ENCODE data around the gene COL13A1.

COL13A1 gene

DNA sequence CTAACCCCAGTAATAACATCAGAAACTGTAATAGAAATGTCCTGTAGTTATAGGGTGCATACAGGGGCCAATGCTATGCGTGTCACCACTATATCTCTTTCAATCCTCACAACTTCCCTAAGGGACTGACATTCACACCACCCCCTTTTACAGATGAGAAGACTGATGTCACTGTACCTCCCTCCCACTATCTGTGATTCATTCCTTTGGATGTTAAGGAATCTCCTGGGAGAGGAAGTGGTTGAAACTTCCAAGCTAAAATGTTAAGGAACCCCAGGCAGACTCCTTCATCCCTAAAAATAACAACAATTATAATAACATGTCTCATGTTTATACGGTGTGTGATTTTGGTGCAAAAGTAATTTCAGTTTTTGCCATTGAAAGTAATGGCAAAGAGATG lies 5.4 kb downstream of the COL13A1 start:
- no peak for DNase-seq (ENCODE audit: extremely low read depth, insufficient read length)
- Histone ChIP-seq H3K36me3 (ENCODE audit: control insufficient read depth, insufficient read depth, low read length) (no peaks in the 10 kb centered on the region), H3K27me3 (replicated peaks; ENCODE audit: control insufficient read depth, insufficient read depth, low read length) (peaks cover 7% of the 10 kb centered on the region), H3K4me3 (replicated peaks; ENCODE audit: low read depth, low read length) (no peak overlapping the region)
- no peak for TF ChIP-seq CTCF (IDR thresholded peaks at IDR 0.05; ENCODE audit: insufficient read depth, low read length, poor library complexity, severe bottlenecking)

DNA sequence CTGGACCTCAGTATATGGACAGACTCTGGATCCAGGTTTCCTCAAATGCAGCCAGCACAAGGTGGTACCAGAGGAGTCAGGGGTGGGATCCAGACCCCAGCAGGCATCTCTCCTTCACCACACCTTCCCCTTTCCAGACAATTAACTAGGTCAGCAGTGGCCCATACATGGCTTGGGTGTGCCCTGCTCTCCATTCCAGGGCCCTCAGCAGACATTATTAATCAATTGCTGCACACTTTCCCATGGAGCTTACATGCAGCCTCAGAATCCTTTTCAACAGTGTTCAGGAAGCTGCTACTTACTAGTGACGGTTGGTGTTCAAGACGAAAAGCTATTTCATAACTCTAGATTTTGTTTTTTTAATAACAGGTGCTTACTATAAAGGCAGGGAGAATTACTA lies 6.0 kb downstream of the COL13A1 start:
- Histone ChIP-seq H3K36me3 (ENCODE audit: control insufficient read depth, insufficient read depth, low read length) (no peaks in the 10 kb centered on the region), H3K27me3 (replicated peaks; ENCODE audit: control insufficient read depth, insufficient read depth, low read length) (peaks cover 7% of the 10 kb centered on the region), H3K4me3 (replicated peaks; ENCODE audit: low read depth, low read length) (no peak overlapping the region)
- no peak for TF ChIP-seq CTCF (IDR thresholded peaks at IDR 0.05; ENCODE audit: insufficient read depth, low read length, poor library complexity, severe bottlenecking)
- no peak for DNase-seq (ENCODE audit: extremely low read depth, insufficient read length)

- no peak for DNase-seq (ENCODE audit: extremely low read depth, insufficient read length)
- TF ChIP-seq CTCF (IDR thresholded peaks at IDR 0.05; ENCODE audit: insufficient read depth, low read length, poor library complexity, severe bottlenecking): no peak
- H3K36me3 ChIP-seq (ENCODE audit: control insufficient read depth, insufficient read depth, low read length): no peaks in the 10 kb centered on the region
- no peak overlapping the region for H3K4me3 ChIP-seq (replicated peaks; ENCODE audit: low read depth, low read length)
- peaks cover 3% of the 10 kb centered on the region for H3K27me3 ChIP-seq (replicated peaks; ENCODE audit: control insufficient read depth, insufficient read depth, low read length)
Observed at GRCh38 chr10:69809318-69809717, 7.6 kb downstream of the COL13A1 start.

DNA sequence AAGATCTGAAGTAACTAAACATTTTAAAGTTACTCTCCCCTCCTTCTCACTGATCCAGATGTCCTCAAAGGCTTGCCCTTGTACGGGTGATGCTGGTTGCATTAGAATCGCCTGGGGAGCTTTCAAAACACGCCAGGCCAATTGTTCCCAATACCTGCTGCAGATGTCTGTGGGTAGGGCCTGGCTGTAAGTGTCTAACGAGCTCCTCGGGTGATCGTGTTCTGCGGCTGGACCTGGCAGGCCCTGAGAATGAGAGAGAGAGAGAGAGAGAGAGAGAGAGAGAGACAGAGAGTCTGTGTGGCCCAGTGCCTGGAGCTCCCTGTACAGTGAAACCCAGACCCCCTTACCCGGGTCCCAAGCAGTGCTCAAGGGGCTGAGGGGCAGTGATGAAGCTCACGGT lies 8.4 kb downstream of the COL13A1 start:
- Histone ChIP-seq H3K36me3 (ENCODE audit: control insufficient read depth, insufficient read depth, low read length) (no peaks in the 10 kb centered on the region), H3K4me3 (replicated peaks; ENCODE audit: low read depth, low read length) (no peak overlapping the region), H3K27me3 (replicated peaks; ENCODE audit: control insufficient read depth, insufficient read depth, low read length) (peaks cover 2% of the 10 kb centered on the region)
- no peak for DNase-seq (ENCODE audit: extremely low read depth, insufficient read length)
- no peak for TF ChIP-seq CTCF (IDR thresholded peaks at IDR 0.05; ENCODE audit: insufficient read depth, low read length, poor library complexity, severe bottlenecking)

DNA sequence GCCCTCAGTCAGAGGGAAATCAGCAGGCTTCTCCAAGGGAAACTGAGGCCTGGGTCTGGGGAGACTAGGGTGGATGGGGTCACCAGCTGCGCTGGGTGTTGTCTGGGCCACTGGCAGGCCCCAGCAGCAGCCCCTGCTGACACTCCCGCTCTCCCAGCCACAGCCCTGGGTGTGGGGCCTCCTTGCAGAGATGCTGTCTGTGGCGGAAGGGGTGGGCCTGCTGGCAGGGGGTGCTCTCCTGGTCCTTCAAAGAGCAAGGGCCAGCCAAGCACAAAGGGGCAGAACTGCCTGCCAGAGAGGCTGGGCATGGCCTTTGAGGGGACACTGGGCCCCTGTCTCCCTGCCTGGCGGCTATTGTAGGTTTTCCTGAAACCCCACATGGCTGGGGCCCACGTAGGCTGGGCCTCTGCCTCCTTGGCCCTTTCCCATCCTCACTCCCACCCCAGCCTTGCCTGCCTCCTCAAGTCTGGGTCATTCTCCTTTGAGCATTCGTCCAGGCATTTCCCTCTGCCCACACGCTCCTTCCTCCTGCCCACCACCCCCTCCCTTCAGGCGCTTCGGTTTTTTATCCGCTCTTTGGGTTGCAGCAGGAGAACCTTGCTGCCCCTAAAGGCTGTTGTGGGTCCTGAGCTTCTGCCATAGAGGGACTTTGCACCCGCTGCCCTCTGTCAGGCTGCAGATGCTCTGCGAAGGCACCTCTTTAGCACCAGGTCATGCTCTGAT lies 9.1 kb downstream of the COL13A1 start:
- Histone ChIP-seq H3K27me3 (replicated peaks; ENCODE audit: control insufficient read depth, insufficient read depth, low read length) (peaks cover 1% of the 10 kb centered on the region), H3K36me3 (ENCODE audit: control insufficient read depth, insufficient read depth, low read length) (no peaks in the 10 kb centered on the region), H3K4me3 (replicated peaks; ENCODE audit: low read depth, low read length) (no peak overlapping the region)
- no peak for TF ChIP-seq CTCF (IDR thresholded peaks at IDR 0.05; ENCODE audit: insufficient read depth, low read length, poor library complexity, severe bottlenecking)
- no peak for DNase-seq (ENCODE audit: extremely low read depth, insufficient read length)

DNA sequence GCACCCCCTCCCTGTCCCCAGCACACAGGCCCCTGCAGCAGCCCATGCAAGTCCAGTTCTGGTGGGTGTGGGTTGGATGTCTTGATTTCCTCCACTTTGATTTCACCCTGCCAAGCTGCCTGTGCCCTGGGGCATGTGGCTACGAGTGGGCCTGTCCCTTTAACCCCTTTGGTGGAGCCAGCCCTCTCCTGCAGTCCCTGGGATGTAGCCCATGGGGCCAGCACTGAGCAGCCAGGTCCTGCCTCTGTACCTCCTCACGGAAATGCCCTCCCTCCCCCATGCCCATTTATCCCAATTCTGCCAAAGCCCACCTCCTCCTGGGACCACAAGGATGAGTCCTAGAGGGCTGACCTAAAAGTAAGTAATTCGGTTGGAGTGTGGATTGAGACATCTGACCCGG lies 11.9 kb downstream of the COL13A1 start:
- Histone ChIP-seq H3K27me3 (replicated peaks; ENCODE audit: control insufficient read depth, insufficient read depth, low read length) (peaks cover 1% of the 10 kb centered on the region; the same call in 1 of the 2 replicates), H3K4me3 (replicated peaks; ENCODE audit: low read depth, low read length) (no peak overlapping the region), H3K36me3 (ENCODE audit: control insufficient read depth, insufficient read depth, low read length) (no peaks in the 10 kb centered on the region)
- TF ChIP-seq CTCF (IDR thresholded peaks at IDR 0.05; ENCODE audit: insufficient read depth, low read length, poor library complexity, severe bottlenecking): no peak
- no peak for DNase-seq (ENCODE audit: extremely low read depth, insufficient read length)
